GM13977 (cell line): ENCODE data around the gene SLC7A10.

ENCODE experiments used
- DNase-seq: peaks from one replicate; pipeline ENCODE4 v3.0.0; 2012; ENCODE audit warnings: low spot score
- CTCF ChIP-seq: IDR thresholded peaks from 2 replicates; pipeline ENCODE4 v1.5.1; 2012; ENCODE audit warnings: mild to moderate bottlenecking, control low read depth; ENCODE audit not compliant: insufficient read depth; ENCODE audit errors: extremely low read depth, missing control alignments
- in situ Hi-C: fragments of 300-500 bp; cut with MboI; formaldehyde crosslinking; loops from one replicate; pipeline ENCODE4 v1.12.0; 2022; ENCODE audit warnings: low sequenced_read_pairs, low pct_unique_long_range_greater_than_20kb, mixed read lengths, inconsistent platforms; ENCODE audit not compliant: unreplicated experiment

SLC7A10 gene

GRCh38 chr19:33249740-33250366 is 24.2 kb upstream of the SLC7A10 start:
- in situ Hi-C loops = no loop called here
- no peak for TF ChIP-seq CTCF
- DNase-seq = no peak

GRCh38 chr19:33248954-33249613 is 23.4 kb upstream of the SLC7A10 start:
- in situ Hi-C loops = no loop called here
- DNase-seq = no peak
- no peak for TF ChIP-seq CTCF

GRCh38 chr19:33248553-33248953 is 22.9 kb upstream of the SLC7A10 start:
- TF ChIP-seq CTCF = no peak
- in situ Hi-C loops = no loop called here
- DNase-seq = no peak

- DNase-seq = no peak
- no peak for TF ChIP-seq CTCF
- in situ Hi-C loops = no loop called here
Measured at GRCh38 chr19:33248104-33248503, 22.5 kb upstream of the SLC7A10 start.

GRCh38 chr19:33247441-33247819 is 21.8 kb upstream of the SLC7A10 start:
- in situ Hi-C loops = no loop called here
- DNase-seq = no peak

GRCh38 chr19:33246709-33247440 is 21.2 kb upstream of the SLC7A10 start:
- TF ChIP-seq CTCF = no peak
- DNase-seq = no peak
- in situ Hi-C loops = no loop called here

More at GRCh38 chr19:33247441-33247819, 21.8 kb upstream of the SLC7A10 start:
- TF ChIP-seq CTCF = no peak
